Glutamatergic neuron (in vitro differentiated cells): ENCODE data around the gene SYN1. TPM values are rescaled to one million over a fixed set of nuclear protein-coding genes. Genes with fewer than 3 reads are reported as not detected.
A peak's percentile ranks its signal among the peaks of the same experiment; 100 is the strongest.

ENCODE experiments used
- DNase-seq: peaks from one replicate; pipeline ENCODE4 v3.0.0; 2022
- H3K27ac Mint-ChIP-seq: one replicate; pipeline ENCODE4 v1.8.0; 2020; ENCODE audit warnings: mild to moderate bottlenecking, mixed read lengths, inconsistent platforms; ENCODE audit not compliant: unreplicated experiment
- H3K27me3 Mint-ChIP-seq: one replicate; pipeline ENCODE4 v1.8.0; 2020; ENCODE audit warnings: mild to moderate bottlenecking, moderate library complexity, mixed read lengths, inconsistent platforms; ENCODE audit not compliant: unreplicated experiment
- H3K36me3 Mint-ChIP-seq: one replicate; pipeline ENCODE4 v1.8.0; 2020; ENCODE audit warnings: mild to moderate bottlenecking, mixed read lengths, inconsistent platforms; ENCODE audit not compliant: unreplicated experiment
- H3K4me1 Mint-ChIP-seq: one replicate; pipeline ENCODE4 v1.8.0; 2020; ENCODE audit warnings: mild to moderate bottlenecking, low read depth, mixed read lengths, inconsistent platforms; ENCODE audit not compliant: unreplicated experiment
- H3K4me3 Mint-ChIP-seq: one replicate; pipeline ENCODE4 v1.8.0; 2020; ENCODE audit warnings: mild to moderate bottlenecking, mixed read lengths, inconsistent platforms; ENCODE audit not compliant: unreplicated experiment
- H3K9me3 Mint-ChIP-seq: one replicate; pipeline ENCODE4 v1.8.0; 2020; ENCODE audit warnings: mild to moderate bottlenecking, moderate library complexity, mixed read lengths, inconsistent platforms; ENCODE audit not compliant: unreplicated experiment
- total RNA-seq: library from RNA; stranded (reverse); fragmentation: NEBNext Ultra II Directional; extraction: Animal tissue kit (Norgen Biotek cat#: 25700); gene quantifications from one replicate; pipeline ENCODE4 v1.2.1, GENCODE V29; 2021; ENCODE audit not compliant: unreplicated experiment
- TF ChIP-seq, protein P1 (sequence below): fragments of 200-600 bp; sonication (generic); IDR thresholded peaks from one replicate; pipeline ENCODE4 v1.5.0; 2021; ENCODE audit not compliant: partially characterized antibody, unreplicated experiment

SYN1 gene
- total RNA-seq, 1 donor from 2014 or later = 34.2 TPM

DNA sequence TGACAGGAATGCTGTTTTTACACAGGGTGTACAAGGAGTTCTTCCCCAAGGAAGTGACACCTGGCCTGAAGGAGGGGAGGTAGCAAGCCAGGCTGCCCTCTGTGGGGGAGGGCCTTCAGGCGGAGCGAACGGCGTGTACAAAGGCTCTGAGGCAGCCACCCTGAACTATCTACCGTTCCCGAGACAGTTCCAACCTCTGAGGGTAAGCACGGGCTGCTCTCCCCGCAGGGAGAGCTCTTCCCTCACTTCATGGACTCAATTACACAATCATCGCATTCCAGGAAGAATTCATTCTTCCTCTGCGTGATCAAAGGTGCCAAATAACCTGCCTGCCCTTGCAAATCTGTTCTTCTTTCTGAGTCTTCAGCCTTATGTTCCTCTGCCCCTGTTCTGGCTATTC is 25.9 kb upstream of the SYN1 start:
- no peak overlapping the region for H3K4me3 Mint-ChIP-seq
- H3K27ac Mint-ChIP-seq = no peak overlapping the region
- DNase-seq = no peak
- TF ChIP-seq, protein P1, sequence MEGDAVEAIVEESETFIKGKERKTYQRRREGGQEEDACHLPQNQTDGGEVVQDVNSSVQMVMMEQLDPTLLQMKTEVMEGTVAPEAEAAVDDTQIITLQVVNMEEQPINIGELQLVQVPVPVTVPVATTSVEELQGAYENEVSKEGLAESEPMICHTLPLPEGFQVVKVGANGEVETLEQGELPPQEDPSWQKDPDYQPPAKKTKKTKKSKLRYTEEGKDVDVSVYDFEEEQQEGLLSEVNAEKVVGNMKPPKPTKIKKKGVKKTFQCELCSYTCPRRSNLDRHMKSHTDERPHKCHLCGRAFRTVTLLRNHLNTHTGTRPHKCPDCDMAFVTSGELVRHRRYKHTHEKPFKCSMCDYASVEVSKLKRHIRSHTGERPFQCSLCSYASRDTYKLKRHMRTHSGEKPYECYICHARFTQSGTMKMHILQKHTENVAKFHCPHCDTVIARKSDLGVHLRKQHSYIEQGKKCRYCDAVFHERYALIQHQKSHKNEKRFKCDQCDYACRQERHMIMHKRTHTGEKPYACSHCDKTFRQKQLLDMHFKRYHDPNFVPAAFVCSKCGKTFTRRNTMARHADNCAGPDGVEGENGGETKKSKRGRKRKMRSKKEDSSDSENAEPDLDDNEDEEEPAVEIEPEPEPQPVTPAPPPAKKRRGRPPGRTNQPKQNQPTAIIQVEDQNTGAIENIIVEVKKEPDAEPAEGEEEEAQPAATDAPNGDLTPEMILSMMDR = no peak
- H3K36me3 Mint-ChIP-seq = peaks cover 3% of the 10 kb centered on the region
- H3K27me3 Mint-ChIP-seq = peaks cover 1% of the 10 kb centered on the region
- H3K4me1 Mint-ChIP-seq = peaks cover 11% of the 10 kb centered on the region
- no peaks in the 10 kb centered on the region for H3K9me3 Mint-ChIP-seq

GRCh38 chrX:47644557-47645091 is 25.0 kb upstream of the SYN1 start:
- Mint-ChIP-seq H3K4me1 (peaks cover 11% of the 10 kb centered on the region), H3K27me3 (peaks cover 1% of the 10 kb centered on the region), H3K36me3 (peaks cover 12% of the 10 kb centered on the region), H3K9me3 (peaks cover 2% of the 10 kb centered on the region), H3K27ac (peak overlapping the region; percentile 52), H3K4me3 (peak overlapping the region; percentile 8)
- no peak for DNase-seq
- TF ChIP-seq, protein P1 = peak; percentile 64

DNA sequence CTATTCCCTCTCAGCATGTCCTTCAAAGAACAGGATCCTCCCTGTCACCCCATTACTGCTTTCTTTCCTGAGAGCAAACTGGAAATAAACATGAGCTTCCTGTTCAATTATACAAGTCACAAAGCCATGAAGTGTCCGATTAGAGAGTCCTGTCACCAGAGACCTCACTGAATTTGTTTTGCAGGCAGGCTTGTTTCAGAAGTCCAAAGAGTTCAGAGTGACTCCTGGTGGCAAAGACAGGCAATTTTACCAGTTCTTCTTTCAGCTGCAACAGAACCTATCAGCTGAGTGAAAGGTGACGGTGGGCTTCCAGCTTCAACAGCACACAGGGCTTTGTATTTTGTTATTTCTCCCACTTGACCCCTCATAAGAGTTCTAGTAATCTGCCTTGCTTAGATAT is 24.3 kb upstream of the SYN1 start:
- Mint-ChIP-seq H3K27ac (peak overlapping the region; percentile 52), H3K36me3 (peaks cover 14% of the 10 kb centered on the region), H3K9me3 (peaks cover 2% of the 10 kb centered on the region), H3K27me3 (peaks cover 1% of the 10 kb centered on the region), H3K4me3 (no peak overlapping the region), H3K4me1 (peaks cover 7% of the 10 kb centered on the region)
- TF ChIP-seq, protein P1 = no peak
- no peak for DNase-seq

- no peak overlapping the region for H3K4me3 Mint-ChIP-seq
- H3K9me3 Mint-ChIP-seq = peaks cover 4% of the 10 kb centered on the region
- DNase-seq = no peak
- H3K36me3 Mint-ChIP-seq = peaks cover 14% of the 10 kb centered on the region
- H3K27me3 Mint-ChIP-seq = no peaks in the 10 kb centered on the region
- no peaks in the 10 kb centered on the region for H3K4me1 Mint-ChIP-seq
- TF ChIP-seq, protein P1 = no peak
- no peak overlapping the region for H3K27ac Mint-ChIP-seq
Observed at GRCh38 chrX:47638816-47639215, 19.2 kb upstream of the SYN1 start.

DNA sequence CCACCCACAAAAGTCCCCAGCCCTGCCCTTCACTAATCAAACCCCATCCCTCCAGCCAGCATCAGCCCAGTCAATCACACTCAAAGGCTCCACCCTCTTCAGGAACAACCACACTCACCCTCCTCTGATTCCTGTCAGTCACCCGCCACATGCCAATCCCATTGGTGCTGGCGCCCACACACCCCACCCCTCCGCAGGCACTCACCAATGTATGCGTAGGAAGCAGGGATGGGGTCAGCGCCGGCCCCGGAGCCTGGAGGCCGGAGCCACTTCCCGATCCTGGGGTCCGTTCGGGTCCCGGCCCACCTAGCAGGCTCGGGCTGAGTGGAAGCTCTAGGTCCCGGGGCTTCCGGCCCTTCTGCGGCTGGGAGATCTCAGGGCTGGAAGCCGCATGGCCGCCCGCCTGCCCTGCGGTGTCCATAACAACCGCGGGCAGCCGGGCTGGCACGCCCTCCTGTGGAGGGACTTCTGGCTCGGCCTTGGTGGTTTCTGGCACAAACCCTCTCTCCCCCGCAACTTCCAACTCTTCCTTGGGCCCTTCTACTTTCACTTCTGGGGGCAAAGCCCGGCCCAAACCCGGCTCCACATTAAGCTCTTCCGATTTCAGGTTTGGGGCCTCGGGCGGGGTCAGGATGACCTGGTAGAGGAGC is 18.0 kb upstream of the SYN1 start:
- Mint-ChIP-seq H3K36me3 (peaks cover 14% of the 10 kb centered on the region), H3K27me3 (no peaks in the 10 kb centered on the region)

More for the DNA sequence above, 18.0 kb upstream of the SYN1 start:
- no peak overlapping the region for H3K27ac Mint-ChIP-seq
- H3K9me3 Mint-ChIP-seq = peaks cover 4% of the 10 kb centered on the region
- no peak for DNase-seq
- no peaks in the 10 kb centered on the region for H3K4me1 Mint-ChIP-seq
- H3K4me3 Mint-ChIP-seq = no peak overlapping the region
- TF ChIP-seq, protein P1 = no peak
